ENCODE results near the gene ZNF780A.

DNA sequence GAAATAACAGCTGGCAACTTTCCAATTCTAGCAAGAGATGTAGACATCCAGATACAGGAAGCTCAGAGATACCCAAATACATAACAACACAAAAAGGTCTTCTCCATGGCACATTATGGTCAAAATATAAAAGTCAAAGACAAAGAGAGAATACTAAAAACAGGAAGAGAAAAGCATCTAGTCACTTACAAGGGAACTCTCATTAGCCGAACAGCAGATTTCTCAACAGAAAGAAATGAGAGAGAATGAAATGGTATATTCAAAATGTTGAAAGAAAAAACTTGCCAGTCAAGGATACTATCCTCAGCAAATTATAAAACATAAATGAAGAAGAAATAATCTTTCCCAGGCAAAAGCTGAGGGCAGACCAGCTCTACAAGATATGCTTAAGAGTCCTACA, 12.4 kb downstream of the ZNF780A start:
- TF ChIP-seq, protein P1, sequence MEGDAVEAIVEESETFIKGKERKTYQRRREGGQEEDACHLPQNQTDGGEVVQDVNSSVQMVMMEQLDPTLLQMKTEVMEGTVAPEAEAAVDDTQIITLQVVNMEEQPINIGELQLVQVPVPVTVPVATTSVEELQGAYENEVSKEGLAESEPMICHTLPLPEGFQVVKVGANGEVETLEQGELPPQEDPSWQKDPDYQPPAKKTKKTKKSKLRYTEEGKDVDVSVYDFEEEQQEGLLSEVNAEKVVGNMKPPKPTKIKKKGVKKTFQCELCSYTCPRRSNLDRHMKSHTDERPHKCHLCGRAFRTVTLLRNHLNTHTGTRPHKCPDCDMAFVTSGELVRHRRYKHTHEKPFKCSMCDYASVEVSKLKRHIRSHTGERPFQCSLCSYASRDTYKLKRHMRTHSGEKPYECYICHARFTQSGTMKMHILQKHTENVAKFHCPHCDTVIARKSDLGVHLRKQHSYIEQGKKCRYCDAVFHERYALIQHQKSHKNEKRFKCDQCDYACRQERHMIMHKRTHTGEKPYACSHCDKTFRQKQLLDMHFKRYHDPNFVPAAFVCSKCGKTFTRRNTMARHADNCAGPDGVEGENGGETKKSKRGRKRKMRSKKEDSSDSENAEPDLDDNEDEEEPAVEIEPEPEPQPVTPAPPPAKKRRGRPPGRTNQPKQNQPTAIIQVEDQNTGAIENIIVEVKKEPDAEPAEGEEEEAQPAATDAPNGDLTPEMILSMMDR (IDR thresholded peaks at IDR 0.05), result no peak
- no peak for TF ChIP-seq POLR2A (IDR thresholded peaks at IDR 0.05; ENCODE audit: low read length)
- TF ChIP-seq JUN (IDR thresholded peaks at IDR 0.05), result no peak
- TF ChIP-seq KDM5A (IDR thresholded peaks at IDR 0.05), result no peak
- no peak for TF ChIP-seq ZSCAN20 (CRISPR knock-in tag; IDR thresholded peaks at IDR 0.05)
- TF ChIP-seq, protein P2, sequence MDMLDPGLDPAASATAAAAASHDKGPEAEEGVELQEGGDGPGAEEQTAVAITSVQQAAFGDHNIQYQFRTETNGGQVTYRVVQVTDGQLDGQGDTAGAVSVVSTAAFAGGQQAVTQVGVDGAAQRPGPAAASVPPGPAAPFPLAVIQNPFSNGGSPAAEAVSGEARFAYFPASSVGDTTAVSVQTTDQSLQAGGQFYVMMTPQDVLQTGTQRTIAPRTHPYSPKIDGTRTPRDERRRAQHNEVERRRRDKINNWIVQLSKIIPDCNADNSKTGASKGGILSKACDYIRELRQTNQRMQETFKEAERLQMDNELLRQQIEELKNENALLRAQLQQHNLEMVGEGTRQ (IDR thresholded peaks at IDR 0.05), result no peak

All from A549 (cell line).